Astrocyte (in vitro differentiated cells and primary cell): ENCODE results near the gene HNMT.

Source experiments
- CTCF ChIP-seq: IDR thresholded peaks from 2 replicates; pipeline ENCODE4 v1.5.1; 2011; ENCODE audit warnings: low read depth, mild to moderate bottlenecking, inconsistent platforms, low read length, moderate library complexity; ENCODE audit not compliant: insufficient read depth
- EZH2 ChIP-seq: IDR thresholded peaks from 2 replicates; pipeline ENCODE4 v1.6.1; 2012; ENCODE audit warnings: mild to moderate bottlenecking, low read length, inconsistent platforms; ENCODE audit not compliant: insufficient read depth

- TF ChIP-seq CTCF (no peak), EZH2 (no peak)
Measured at GRCh38 chr2:137997733-137998132, 33.5 kb downstream of the HNMT start.
